ENCODE measurements around the gene PLRG1.

PLRG1 gene

GRCh38 chr4:154582723-154583122 lies 32.5 kb upstream of the PLRG1 start:
- TF ChIP-seq CTCF (conservative IDR thresholded peaks at IDR 0.05) (no peak), ZFX (IDR thresholded peaks at IDR 0.05) (no peak)
- no peak overlapping the region for H3K27ac ChIP-seq

GRCh38 chr4:154579927-154580326 lies 29.7 kb upstream of the PLRG1 start:
- H3K27ac ChIP-seq: no peak overlapping the region
- TF ChIP-seq CTCF (conservative IDR thresholded peaks at IDR 0.05) (no peak), ZFX (IDR thresholded peaks at IDR 0.05) (no peak)

- no peak overlapping the region for H3K27ac ChIP-seq
- TF ChIP-seq ZFX (IDR thresholded peaks at IDR 0.05) (no peak), CTCF (conservative IDR thresholded peaks at IDR 0.05) (no peak)
Observed at GRCh38 chr4:154578919-154579318, 28.7 kb upstream of the PLRG1 start.

GRCh38 chr4:154577324-154577723 lies 27.1 kb upstream of the PLRG1 start:
- no peak for TF ChIP-seq ZFX (IDR thresholded peaks at IDR 0.05)
- no peak for TF ChIP-seq CTCF (conservative IDR thresholded peaks at IDR 0.05)
- H3K27ac ChIP-seq: no peak overlapping the region

GRCh38 chr4:154574311-154574710 lies 24.1 kb upstream of the PLRG1 start:
- TF ChIP-seq ZFX (IDR thresholded peaks at IDR 0.05) (no peak), CTCF (conservative IDR thresholded peaks at IDR 0.05) (no peak)
- H3K27ac ChIP-seq: no peak overlapping the region

- H3K27ac ChIP-seq: no peak overlapping the region
- TF ChIP-seq ZFX (IDR thresholded peaks at IDR 0.05) (no peak), CTCF (conservative IDR thresholded peaks at IDR 0.05) (no peak)
Observed at GRCh38 chr4:154573190-154573870, 23.1 kb upstream of the PLRG1 start.

- no peak for TF ChIP-seq ZFX (IDR thresholded peaks at IDR 0.05)
- TF ChIP-seq CTCF (conservative IDR thresholded peaks at IDR 0.05): no peak
- no peak overlapping the region for H3K27ac ChIP-seq
Observed at GRCh38 chr4:154569584-154569983, 19.4 kb upstream of the PLRG1 start.
